Liver (tissue), 3 donors: ENCODE measurements around the gene SBNO1.

ENCODE experiments used
- REST ChIP-seq: IDR thresholded peaks from 2 replicates; pipeline ENCODE4 v1.6.1; 2016; ENCODE audit warnings: antibody characterized with exemption, mild to moderate bottlenecking
- TAF1 ChIP-seq: conservative IDR thresholded peaks from 2 replicates; pipeline ENCODE4 v1.6.1; 2016; ENCODE audit warnings: antibody characterized with exemption, mild to moderate bottlenecking
- YY1 ChIP-seq: IDR thresholded peaks from 2 replicates; pipeline ENCODE4 v1.6.1; 2016; ENCODE audit warnings: antibody characterized with exemption, mild to moderate bottlenecking
- TF ChIP-seq, protein P1 (sequence below): fragments of 150-350 bp; IDR thresholded peaks from 2 replicates; pipeline ENCODE4 v1.5.1; 2017; ENCODE audit warnings: improper control_type of control experiment, low read depth, low read length; ENCODE audit not compliant: missing input control
- donor health status: healthy.
- donor health status: healthy.

GRCh38 chr12:123266679-123267277 lies 97.9 kb downstream of the SBNO1 start:
- TF ChIP-seq, protein P1, sequence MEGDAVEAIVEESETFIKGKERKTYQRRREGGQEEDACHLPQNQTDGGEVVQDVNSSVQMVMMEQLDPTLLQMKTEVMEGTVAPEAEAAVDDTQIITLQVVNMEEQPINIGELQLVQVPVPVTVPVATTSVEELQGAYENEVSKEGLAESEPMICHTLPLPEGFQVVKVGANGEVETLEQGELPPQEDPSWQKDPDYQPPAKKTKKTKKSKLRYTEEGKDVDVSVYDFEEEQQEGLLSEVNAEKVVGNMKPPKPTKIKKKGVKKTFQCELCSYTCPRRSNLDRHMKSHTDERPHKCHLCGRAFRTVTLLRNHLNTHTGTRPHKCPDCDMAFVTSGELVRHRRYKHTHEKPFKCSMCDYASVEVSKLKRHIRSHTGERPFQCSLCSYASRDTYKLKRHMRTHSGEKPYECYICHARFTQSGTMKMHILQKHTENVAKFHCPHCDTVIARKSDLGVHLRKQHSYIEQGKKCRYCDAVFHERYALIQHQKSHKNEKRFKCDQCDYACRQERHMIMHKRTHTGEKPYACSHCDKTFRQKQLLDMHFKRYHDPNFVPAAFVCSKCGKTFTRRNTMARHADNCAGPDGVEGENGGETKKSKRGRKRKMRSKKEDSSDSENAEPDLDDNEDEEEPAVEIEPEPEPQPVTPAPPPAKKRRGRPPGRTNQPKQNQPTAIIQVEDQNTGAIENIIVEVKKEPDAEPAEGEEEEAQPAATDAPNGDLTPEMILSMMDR = no peak
- TF ChIP-seq REST (no peak), TAF1 (no peak), YY1 (no peak)
